ENCODE measurements around the gene DYNAP.

The DYNAP gene

DNA sequence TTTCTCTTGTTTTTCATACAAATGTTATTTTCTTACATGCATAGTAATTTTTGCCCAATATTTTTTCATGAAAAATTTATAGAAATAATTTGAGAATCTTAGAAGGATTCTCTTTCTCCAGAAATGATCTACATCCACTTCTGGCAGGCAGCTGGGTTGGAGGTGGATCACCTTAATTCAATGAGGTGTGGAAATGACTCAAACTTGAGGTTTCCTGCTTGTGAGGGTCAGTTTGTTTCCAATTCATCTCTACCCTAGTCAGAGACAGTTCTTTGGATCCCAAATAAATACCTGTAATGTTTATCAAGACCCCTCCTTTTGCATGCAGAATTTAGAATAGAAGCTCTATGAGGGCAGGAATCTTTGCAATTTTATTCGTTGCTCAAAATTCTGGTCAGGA lies 35.0 kb upstream of the DYNAP start:
- no peaks in the 10 kb centered on the region for H3K9me3 ChIP-seq (ENCODE audit: control insufficient read depth, insufficient read depth, low read length)
- H3K4me1 ChIP-seq (ENCODE audit: control insufficient read depth, low read length), result no peaks in the 10 kb centered on the region
- no peak overlapping the region for H3K4me3 ChIP-seq (ENCODE audit: low read length)
- no peaks in the 10 kb centered on the region for H3K9me2 ChIP-seq (replicated peaks; ENCODE audit: control insufficient read depth, low read length)
- TF ChIP-seq, protein P1, sequence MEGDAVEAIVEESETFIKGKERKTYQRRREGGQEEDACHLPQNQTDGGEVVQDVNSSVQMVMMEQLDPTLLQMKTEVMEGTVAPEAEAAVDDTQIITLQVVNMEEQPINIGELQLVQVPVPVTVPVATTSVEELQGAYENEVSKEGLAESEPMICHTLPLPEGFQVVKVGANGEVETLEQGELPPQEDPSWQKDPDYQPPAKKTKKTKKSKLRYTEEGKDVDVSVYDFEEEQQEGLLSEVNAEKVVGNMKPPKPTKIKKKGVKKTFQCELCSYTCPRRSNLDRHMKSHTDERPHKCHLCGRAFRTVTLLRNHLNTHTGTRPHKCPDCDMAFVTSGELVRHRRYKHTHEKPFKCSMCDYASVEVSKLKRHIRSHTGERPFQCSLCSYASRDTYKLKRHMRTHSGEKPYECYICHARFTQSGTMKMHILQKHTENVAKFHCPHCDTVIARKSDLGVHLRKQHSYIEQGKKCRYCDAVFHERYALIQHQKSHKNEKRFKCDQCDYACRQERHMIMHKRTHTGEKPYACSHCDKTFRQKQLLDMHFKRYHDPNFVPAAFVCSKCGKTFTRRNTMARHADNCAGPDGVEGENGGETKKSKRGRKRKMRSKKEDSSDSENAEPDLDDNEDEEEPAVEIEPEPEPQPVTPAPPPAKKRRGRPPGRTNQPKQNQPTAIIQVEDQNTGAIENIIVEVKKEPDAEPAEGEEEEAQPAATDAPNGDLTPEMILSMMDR (IDR thresholded peaks at IDR 0.05; ENCODE audit: low read depth, low read length, poor library complexity, severe bottlenecking), result no peak
- no peak for TF ChIP-seq EZH2phosphoT487 (IDR thresholded peaks at IDR 0.05; ENCODE audit: borderline replicate concordance, low read length)
- H3K27ac ChIP-seq (ENCODE audit: low read depth, low read length), result no peak overlapping the region
- no peak overlapping the region for H3K4me2 ChIP-seq (ENCODE audit: low read length)
- no peaks in the 10 kb centered on the region for H3K79me2 ChIP-seq (ENCODE audit: control insufficient read depth, low read length)
- no peaks in the 10 kb centered on the region for H3K27me3 ChIP-seq (ENCODE audit: control insufficient read depth, low read length)
- H3F3A ChIP-seq (ENCODE audit: control insufficient read depth, insufficient read depth), result no peaks in the 10 kb centered on the region
- no peaks in the 10 kb centered on the region for H3K36me3 ChIP-seq (ENCODE audit: control insufficient read depth, low read length)
- H4K20me1 ChIP-seq (ENCODE audit: control insufficient read depth, insufficient read depth, low read depth, low read length), result no peaks in the 10 kb centered on the region

DNA sequence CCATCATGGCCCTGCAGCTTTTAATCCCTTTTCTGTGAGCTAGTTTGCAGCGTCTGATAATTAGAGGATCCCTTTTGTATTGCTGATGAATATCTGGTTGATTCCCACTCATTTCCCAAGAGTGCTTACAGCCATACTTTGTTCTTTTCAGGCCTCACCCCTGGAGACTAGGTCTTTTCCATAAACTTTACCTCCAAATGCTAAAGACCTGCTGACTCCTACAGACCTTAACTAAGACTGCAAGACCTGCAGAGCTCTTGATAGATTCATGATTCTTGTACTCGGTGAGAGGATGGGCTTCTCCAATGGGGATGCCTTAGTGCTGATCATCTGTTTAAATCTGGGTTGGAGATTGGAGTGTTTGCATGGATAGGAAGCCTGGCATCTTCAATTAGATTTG lies 33.1 kb upstream of the DYNAP start:
- Histone ChIP-seq H4K20me1 (ENCODE audit: control insufficient read depth, insufficient read depth, low read depth, low read length) (no peaks in the 10 kb centered on the region), H3K4me1 (ENCODE audit: control insufficient read depth, low read length) (no peaks in the 10 kb centered on the region), H3K4me3 (ENCODE audit: low read length) (no peak overlapping the region), H3K9me3 (ENCODE audit: control insufficient read depth, insufficient read depth, low read length) (no peaks in the 10 kb centered on the region), H3K79me2 (ENCODE audit: control insufficient read depth, low read length) (no peaks in the 10 kb centered on the region), H3F3A (ENCODE audit: control insufficient read depth, insufficient read depth) (no peaks in the 10 kb centered on the region), H3K9me2 (replicated peaks; ENCODE audit: control insufficient read depth, low read length) (no peaks in the 10 kb centered on the region), H3K27ac (ENCODE audit: low read depth, low read length) (no peak overlapping the region), H3K27me3 (ENCODE audit: control insufficient read depth, low read length) (no peaks in the 10 kb centered on the region), H3K36me3 (ENCODE audit: control insufficient read depth, low read length) (no peaks in the 10 kb centered on the region), H3K4me2 (ENCODE audit: low read length) (no peak overlapping the region)
- TF ChIP-seq EZH2phosphoT487 (IDR thresholded peaks at IDR 0.05; ENCODE audit: borderline replicate concordance, low read length), result no peak
- TF ChIP-seq, protein P1 (IDR thresholded peaks at IDR 0.05; ENCODE audit: low read depth, low read length, poor library complexity, severe bottlenecking), result no peak

DNA sequence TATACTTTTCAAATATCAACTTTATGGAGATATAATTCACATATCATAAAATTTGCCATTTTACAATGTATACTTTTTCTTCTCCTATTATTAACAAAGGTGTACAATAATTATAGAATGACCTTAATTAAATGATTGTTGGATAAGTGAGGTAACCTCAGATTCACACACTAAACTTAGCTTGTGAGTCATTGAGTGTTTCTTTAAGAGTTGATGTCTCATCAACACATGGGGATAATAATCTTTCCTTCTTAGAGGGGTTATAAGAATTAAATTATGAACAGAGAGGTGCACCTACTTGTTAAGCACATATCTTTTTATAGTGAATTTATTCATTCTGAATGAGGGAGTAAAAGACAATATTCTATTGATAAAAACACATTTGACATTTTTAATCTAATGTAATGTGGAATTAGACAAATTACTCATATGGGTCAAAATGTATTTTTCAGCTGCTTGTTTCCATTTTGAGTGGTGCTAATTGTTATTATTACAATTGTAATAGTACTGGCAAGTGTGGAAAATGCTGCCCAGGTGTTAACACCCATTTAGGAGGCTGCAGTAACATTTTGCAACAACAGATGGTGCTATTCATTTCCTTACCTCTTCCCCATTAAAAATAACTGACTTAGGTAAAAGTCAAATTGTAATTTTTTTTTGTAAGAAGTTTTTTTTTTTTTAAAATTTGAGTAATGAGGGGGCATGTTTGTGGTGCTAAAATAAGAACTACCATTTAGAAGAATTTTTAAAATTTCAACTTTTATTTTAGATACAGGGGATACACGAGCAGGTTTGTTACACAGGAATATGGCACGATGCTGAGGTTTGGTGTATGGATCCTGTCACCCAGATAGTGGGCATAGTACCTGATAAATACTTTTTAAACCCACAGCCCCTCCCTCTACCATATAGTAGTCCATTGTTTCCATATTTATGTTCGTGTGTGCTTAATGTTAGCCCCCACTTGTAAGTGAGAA lies 32.1 kb upstream of the DYNAP start:
- TF ChIP-seq, protein P1 (IDR thresholded peaks at IDR 0.05; ENCODE audit: low read depth, low read length, poor library complexity, severe bottlenecking), result peak; percentile 63
- TF ChIP-seq EZH2phosphoT487 (IDR thresholded peaks at IDR 0.05; ENCODE audit: borderline replicate concordance, low read length), result no peak
- H3K4me2 ChIP-seq (ENCODE audit: low read length), result no peak overlapping the region
- H3K27ac ChIP-seq (ENCODE audit: low read depth, low read length), result no peak overlapping the region
- H3K9me2 ChIP-seq (replicated peaks; ENCODE audit: control insufficient read depth, low read length), result no peaks in the 10 kb centered on the region
- no peaks in the 10 kb centered on the region for H3F3A ChIP-seq (ENCODE audit: control insufficient read depth, insufficient read depth)
- no peaks in the 10 kb centered on the region for H3K27me3 ChIP-seq (ENCODE audit: control insufficient read depth, low read length)
- no peaks in the 10 kb centered on the region for H3K79me2 ChIP-seq (ENCODE audit: control insufficient read depth, low read length)
- no peaks in the 10 kb centered on the region for H4K20me1 ChIP-seq (ENCODE audit: control insufficient read depth, insufficient read depth, low read depth, low read length)
- H3K36me3 ChIP-seq (ENCODE audit: control insufficient read depth, low read length), result no peaks in the 10 kb centered on the region
- no peaks in the 10 kb centered on the region for H3K9me3 ChIP-seq (ENCODE audit: control insufficient read depth, insufficient read depth, low read length)
- H3K4me3 ChIP-seq (ENCODE audit: low read length), result no peak overlapping the region
- no peaks in the 10 kb centered on the region for H3K4me1 ChIP-seq (ENCODE audit: control insufficient read depth, low read length)

All from DOHH2 (cell line).